Midbrain (tissue), 1 donor: ENCODE measurements around the gene RETREG1.
"Not testable (repeated sequence)": the region's sequence is repeated elsewhere in the genome, so short reads cannot be mapped to it uniquely, and the experiment has no call there.

Source experiments
- DNase-seq: peaks from one replicate; lab custom pipeline; 2025; lab: John Stamatoyannopoulos, UW

RETREG1 gene

GRCh38 chr5:16616536-16617273 lies at the start of gene RETREG1:
RETREG1 (minus strand) TSS chr5:16616997; CDS start chr5:16616971, 26 bp downstream.
- DNase-seq = peak; percentile 67

GRCh38 chr5:16666130-16666882 lies 49.5 kb upstream of the RETREG1 start:
- no peak for DNase-seq

- no peak for DNase-seq
These were observed 48.8 kb upstream of the RETREG1 start for GRCh38 chr5:16665601-16666000.

- DNase-seq = no peak
These were observed 47.6 kb upstream of the RETREG1 start for GRCh38 chr5:16664368-16664767.

- no peak for DNase-seq
These were observed 47.0 kb upstream of the RETREG1 start for GRCh38 chr5:16663840-16664239.

GRCh38 chr5:16661713-16662112 lies 44.9 kb upstream of the RETREG1 start:
- no peak for DNase-seq

GRCh38 chr5:16660982-16661381 lies 44.2 kb upstream of the RETREG1 start:
- no peak for DNase-seq

GRCh38 chr5:16659536-16659935 lies 42.7 kb upstream of the RETREG1 start:
- DNase-seq = no peak

GRCh38 chr5:16656561-16657191 lies 39.9 kb upstream of the RETREG1 start:
- no peak for DNase-seq

GRCh38 chr5:16654647-16655334 lies 38.0 kb upstream of the RETREG1 start:
- DNase-seq = no peak

- not testable (repeated sequence) for DNase-seq
These were observed 31.9 kb upstream of the RETREG1 start for GRCh38 chr5:16648739-16649138.

- no peak for DNase-seq
These were observed 27.6 kb upstream of the RETREG1 start for GRCh38 chr5:16644301-16644889.

GRCh38 chr5:16642867-16643266 lies 26.1 kb upstream of the RETREG1 start:
- no peak for DNase-seq

GRCh38 chr5:16639206-16639605 lies 22.4 kb upstream of the RETREG1 start:
- DNase-seq = no peak

- DNase-seq = no peak
These were observed 11.6 kb upstream of the RETREG1 start for GRCh38 chr5:16628376-16628775.

- no peak for DNase-seq
These were observed 10.0 kb upstream of the RETREG1 start for GRCh38 chr5:16626696-16627264.

- no peak for DNase-seq
These were observed 8.3 kb upstream of the RETREG1 start for GRCh38 chr5:16625096-16625495.

GRCh38 chr5:16619136-16619535 lies 2.3 kb upstream of the RETREG1 start:
- DNase-seq = no peak

- no peak for DNase-seq
These were observed 1.5 kb upstream of the RETREG1 start for GRCh38 chr5:16618138-16618897.

- no peak for DNase-seq
These were observed 624 bp upstream of the RETREG1 start for GRCh38 chr5:16617274-16617968.
